ENCODE results near the gene STXBP5L.
"Not testable (repeated sequence)": the region's sequence is repeated elsewhere in the genome, so short reads cannot be mapped to it uniquely, and the experiment has no call there.

STXBP5L gene

GRCh38 chr3:121228971-121229370 is 321.0 kb downstream of the STXBP5L start:
- DNase-seq (ENCODE audit: low read depth), result no peak
- no peak overlapping the region for H3K4me3 ChIP-seq (ENCODE audit: low read length)
- TF ChIP-seq, protein P1, sequence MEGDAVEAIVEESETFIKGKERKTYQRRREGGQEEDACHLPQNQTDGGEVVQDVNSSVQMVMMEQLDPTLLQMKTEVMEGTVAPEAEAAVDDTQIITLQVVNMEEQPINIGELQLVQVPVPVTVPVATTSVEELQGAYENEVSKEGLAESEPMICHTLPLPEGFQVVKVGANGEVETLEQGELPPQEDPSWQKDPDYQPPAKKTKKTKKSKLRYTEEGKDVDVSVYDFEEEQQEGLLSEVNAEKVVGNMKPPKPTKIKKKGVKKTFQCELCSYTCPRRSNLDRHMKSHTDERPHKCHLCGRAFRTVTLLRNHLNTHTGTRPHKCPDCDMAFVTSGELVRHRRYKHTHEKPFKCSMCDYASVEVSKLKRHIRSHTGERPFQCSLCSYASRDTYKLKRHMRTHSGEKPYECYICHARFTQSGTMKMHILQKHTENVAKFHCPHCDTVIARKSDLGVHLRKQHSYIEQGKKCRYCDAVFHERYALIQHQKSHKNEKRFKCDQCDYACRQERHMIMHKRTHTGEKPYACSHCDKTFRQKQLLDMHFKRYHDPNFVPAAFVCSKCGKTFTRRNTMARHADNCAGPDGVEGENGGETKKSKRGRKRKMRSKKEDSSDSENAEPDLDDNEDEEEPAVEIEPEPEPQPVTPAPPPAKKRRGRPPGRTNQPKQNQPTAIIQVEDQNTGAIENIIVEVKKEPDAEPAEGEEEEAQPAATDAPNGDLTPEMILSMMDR (IDR thresholded peaks at IDR 0.05; ENCODE audit: insufficient read depth, low read depth, low read length, missing control alignments), result no peak

DNA sequence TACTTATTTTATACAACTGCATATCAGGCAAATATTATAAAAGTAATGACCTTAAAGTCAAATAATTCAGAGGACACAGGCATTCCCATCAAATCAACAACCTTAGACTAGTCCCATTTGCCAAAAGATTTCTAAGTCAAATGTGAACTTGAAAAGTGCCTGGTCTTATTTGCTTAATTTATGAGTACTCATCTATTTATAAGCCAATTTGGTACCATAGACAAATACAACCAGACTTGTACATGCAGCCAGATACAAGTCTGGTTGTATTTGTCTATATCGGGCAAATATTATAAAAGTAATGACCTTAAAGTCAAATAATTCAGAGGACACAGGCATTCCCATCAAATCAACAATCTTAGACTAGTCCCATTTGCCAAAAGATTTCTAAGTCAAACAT is 322.2 kb downstream of the STXBP5L start:
- H3K4me3 ChIP-seq (ENCODE audit: low read length); DNase-seq (ENCODE audit: low read depth): not testable (repeated sequence)

DNA sequence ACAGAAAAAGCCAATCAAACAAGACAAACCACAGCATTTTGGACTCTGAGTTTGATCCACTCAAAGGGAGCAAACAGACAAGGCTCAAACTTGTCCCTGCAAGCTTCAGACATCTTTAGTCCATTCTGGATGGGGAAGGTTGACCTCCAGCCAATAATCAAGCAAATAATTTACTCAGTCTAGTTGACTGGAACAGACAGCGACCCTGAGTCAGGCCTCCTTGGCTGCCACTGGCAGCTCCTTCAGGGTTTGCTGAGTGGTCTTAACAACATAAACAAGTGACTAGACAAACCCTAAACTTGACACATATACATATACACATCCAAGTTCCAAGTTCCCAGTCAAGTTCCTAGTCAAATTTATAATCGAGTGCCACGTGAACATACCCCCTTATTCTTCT is 323.9 kb downstream of the STXBP5L start:
- DNase-seq (ENCODE audit: low read depth), result no peak
- no peak overlapping the region for H3K4me3 ChIP-seq (ENCODE audit: low read length)
- TF ChIP-seq, protein P1 (IDR thresholded peaks at IDR 0.05; ENCODE audit: insufficient read depth, low read depth, low read length, missing control alignments), result no peak

DNA sequence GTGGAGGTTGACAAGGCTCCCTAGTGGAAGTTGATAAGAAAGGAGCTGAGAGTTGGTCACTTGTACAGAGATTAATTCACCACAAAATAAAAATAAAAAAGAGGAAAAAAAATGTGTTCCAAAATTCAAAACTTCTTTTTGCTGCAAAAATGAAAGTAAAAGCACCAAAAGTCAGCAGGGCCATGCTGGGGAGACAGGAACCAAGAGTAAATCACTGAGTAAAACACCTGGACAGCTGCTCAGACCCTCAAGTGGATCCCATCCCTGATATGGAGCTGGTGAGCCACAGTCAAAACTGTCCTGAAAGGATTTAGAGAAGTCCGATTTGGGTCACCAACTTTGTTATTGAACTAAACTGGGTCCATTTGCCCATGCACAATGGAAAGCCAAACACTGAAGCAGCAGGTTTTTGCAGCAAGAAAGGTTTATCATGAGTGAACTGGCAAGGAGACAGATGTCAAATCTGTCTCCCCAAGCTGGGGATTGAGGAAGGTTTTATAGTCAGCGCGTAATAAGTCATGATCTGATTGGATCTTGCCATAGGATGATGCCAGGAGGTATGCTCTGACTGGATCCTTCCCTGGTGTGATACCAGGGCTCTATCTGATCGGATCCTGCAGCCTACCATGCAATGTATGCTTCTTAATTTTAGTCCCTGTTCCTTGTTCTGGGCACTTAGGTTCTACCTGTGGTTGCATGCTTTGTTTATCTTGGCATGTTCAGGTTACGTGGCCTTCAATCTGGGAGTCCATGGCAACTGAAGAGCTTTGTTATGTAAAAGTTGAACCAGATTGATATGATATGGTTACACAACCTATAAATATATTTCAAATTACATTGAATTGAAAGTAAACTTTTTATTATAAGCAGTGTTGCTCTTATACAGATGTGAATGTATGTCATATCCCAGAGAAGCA is 324.6 kb downstream of the STXBP5L start:
- TF ChIP-seq, protein P1 (IDR thresholded peaks at IDR 0.05; ENCODE audit: insufficient read depth, low read depth, low read length, missing control alignments), result no peak

DNA sequence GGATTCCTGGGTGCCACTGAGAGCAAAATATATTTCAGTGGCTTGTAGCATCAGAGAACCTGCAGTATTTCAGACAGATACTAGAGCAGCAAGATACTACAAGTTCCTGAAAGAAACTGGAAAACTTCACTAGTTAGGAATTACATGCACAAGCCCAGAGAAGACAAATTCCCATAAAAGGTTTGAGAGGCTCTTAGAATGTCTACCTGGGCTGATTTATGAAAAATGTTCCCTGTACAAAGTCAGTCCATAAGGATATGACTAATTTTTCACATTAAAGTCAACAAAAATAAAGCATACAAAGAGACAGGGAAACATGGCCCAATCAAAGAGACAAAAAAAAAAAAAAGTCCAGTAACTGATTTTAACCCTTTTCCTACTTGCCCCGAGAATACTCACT is 335.2 kb downstream of the STXBP5L start:
- DNase-seq (ENCODE audit: low read depth), result no peak

More for the DNA sequence above, 324.6 kb downstream of the STXBP5L start:
- DNase-seq (ENCODE audit: low read depth), result no peak
- H3K4me3 ChIP-seq (ENCODE audit: low read length), result no peak overlapping the region

GRCh38 chr3:121252676-121253075 is 344.7 kb downstream of the STXBP5L start:
- TF ChIP-seq, protein P1 (IDR thresholded peaks at IDR 0.05; ENCODE audit: insufficient read depth, low read depth, low read length, missing control alignments), result no peak
- H3K4me3 ChIP-seq (ENCODE audit: low read length), result no peak overlapping the region
- no peak for DNase-seq (ENCODE audit: low read depth)

More for the DNA sequence above, 335.2 kb downstream of the STXBP5L start:
- TF ChIP-seq, protein P1 (IDR thresholded peaks at IDR 0.05; ENCODE audit: insufficient read depth, low read depth, low read length, missing control alignments), result no peak
- no peak overlapping the region for H3K4me3 ChIP-seq (ENCODE audit: low read length)

DNA sequence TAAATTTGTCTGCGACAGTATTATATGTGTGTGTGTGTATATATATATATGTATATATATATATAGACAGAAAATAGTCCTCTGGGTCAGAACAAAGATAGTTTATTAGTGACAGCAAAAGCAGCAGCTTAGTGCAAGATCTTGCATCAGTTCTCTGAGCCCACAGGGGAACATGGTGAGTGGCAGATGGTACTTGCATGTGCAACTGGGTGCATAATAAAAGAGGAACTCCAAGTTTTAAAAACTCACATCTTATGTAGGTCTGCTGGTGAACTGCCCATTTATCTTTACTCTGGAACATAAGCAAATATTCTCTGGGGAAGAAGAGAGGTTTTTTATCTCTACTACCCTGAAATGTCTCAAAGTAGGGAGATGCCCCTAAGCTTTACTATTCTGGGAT is 361.4 kb downstream of the STXBP5L start:
- H3K4me3 ChIP-seq (ENCODE audit: low read length), result no peak overlapping the region
- no peak for DNase-seq (ENCODE audit: low read depth)
- TF ChIP-seq, protein P1 (IDR thresholded peaks at IDR 0.05; ENCODE audit: insufficient read depth, low read depth, low read length, missing control alignments), result no peak

Data from epithelial cell of esophagus (primary cell).